Astrocyte of the spinal cord (primary cell): ENCODE results near the gene CCDC47.
A peak's percentile ranks its signal among the peaks of the same experiment; 100 is the strongest.

Source experiments
- DNase-seq: peaks from one replicate; pipeline ENCODE4 v3.0.0; 2011; ENCODE audit warnings: low read depth, low spot score
- H3K4me3 ChIP-seq: 2 replicates; pipeline ENCODE4 v1.5.1; 2011; ENCODE audit warnings: low read depth, mild to moderate bottlenecking, low read length, moderate library complexity
- CTCF ChIP-seq: IDR thresholded peaks from 2 replicates; pipeline ENCODE4 v1.5.1; 2012; ENCODE audit warnings: low read depth, mild to moderate bottlenecking, low read length, inconsistent platforms
- in situ Hi-C: cut with HindIII; loops from 2 replicates; pipeline ENCODE4 v1.10.0; 2017; ENCODE audit warnings: low sequenced_read_pairs

CCDC47 gene, protein sequence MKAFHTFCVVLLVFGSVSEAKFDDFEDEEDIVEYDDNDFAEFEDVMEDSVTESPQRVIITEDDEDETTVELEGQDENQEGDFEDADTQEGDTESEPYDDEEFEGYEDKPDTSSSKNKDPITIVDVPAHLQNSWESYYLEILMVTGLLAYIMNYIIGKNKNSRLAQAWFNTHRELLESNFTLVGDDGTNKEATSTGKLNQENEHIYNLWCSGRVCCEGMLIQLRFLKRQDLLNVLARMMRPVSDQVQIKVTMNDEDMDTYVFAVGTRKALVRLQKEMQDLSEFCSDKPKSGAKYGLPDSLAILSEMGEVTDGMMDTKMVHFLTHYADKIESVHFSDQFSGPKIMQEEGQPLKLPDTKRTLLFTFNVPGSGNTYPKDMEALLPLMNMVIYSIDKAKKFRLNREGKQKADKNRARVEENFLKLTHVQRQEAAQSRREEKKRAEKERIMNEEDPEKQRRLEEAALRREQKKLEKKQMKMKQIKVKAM

GRCh38 chr17:63773272-63774140, at the start of gene CCDC47:
Gene CCDC47 (minus strand): TSS chr17:63773597. CDS start chr17:63766175, 7,422 bp downstream.
- in situ Hi-C loops, result no loop called here
- H3K4me3 ChIP-seq, result peak within 1 kb of the TSS; percentile 94
- DNase-seq, result peak; percentile 100
- TF ChIP-seq CTCF, result no peak

DNA sequence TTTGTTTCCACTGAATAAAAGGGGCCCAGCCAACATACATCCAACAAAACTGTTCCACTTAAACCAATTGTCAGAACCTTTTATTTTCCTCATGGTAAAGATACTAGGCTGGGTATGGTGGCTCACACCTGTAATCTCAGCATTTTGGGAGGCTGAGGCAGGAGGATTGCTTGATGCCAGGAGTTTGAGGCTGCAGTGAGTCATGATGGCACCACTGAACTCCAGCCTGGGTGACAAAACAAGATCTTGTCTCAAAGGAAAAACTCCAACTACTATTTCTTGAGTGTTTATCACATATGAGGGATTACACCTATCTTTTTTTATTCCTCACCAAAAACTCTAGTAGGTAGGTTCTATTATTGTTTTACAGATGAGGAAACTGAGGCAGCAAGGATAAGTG, 49.1 kb upstream of the CCDC47 start:
- no peak for TF ChIP-seq CTCF
- DNase-seq, result no peak
- H3K4me3 ChIP-seq, result no peak overlapping the region
- in situ Hi-C loops, result no loop called here

GRCh38 chr17:63821804-63822203, 48.4 kb upstream of the CCDC47 start:
- no peak for TF ChIP-seq CTCF
- H3K4me3 ChIP-seq, result no peak overlapping the region
- in situ Hi-C loops, result no loop called here
- DNase-seq, result no peak

- in situ Hi-C loops, result no loop called here
- no peak for TF ChIP-seq CTCF
- no peak overlapping the region for H3K4me3 ChIP-seq
Observed at GRCh38 chr17:63820963-63821561, 47.7 kb upstream of the CCDC47 start.

DNA sequence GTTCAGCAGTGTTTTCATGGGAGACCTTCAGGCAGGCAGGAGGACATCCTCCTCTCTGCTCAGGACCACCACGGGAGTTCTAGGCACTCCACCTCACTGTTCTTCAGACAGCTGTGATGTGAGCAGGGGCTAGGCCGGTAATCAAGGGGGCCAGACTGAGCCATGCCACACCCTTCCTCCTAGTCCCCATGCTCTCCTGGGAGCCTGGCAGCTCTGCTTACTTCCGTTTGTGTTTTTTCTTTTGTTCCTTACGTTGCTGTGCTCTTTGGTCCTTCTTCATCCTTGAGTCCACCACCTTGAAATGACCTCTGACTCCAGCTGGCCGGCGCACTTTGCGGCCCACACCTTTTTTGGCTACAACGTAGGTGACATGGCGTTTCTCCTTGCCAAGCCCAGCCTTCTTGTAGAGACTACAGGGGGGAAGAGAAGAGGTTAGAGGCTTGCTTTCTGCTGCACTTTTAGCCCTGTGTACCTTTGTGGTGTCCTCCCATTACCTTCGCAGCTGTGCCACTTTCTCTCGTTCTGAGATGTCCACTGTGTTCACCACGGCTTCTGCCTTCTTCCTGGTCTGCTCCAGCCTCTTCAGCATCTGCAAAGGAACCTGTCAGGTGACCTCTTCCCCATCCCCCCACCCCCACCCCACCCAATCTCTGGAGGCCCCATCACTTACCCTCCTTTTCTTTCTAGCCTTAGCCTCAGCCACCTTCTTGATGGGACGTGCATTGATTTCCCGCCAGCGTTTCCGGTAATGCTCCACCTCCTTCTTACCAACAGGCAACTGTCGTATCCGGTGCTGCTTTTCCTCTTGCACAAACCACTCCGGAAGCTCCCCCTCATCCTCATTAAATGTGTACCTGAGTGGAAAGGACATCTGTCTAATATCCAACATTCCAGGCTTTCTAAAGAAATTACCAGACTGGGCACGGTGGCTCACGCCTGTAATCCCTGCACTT, 46.5 kb upstream of the CCDC47 start:
- H3K4me3 ChIP-seq, result no peak overlapping the region
- no peak for DNase-seq
- in situ Hi-C loops, result no loop called here
- TF ChIP-seq CTCF, result no peak

More at GRCh38 chr17:63820963-63821561, 47.7 kb upstream of the CCDC47 start:
- no peak for DNase-seq
